Measurements from ENCODE around the gene INIP. TPM values are rescaled to one million over a fixed set of nuclear protein-coding genes. Genes with fewer than 3 reads are reported as not detected.
A peak's percentile ranks its signal among the peaks of the same experiment; 100 is the strongest.

INIP gene
- total RNA-seq, 1 donor from 2014 or later = 26.6 TPM

GRCh38 chr9:112670991-112671625 lies 46.8 kb downstream of the INIP start:
- H3K4me3 Mint-ChIP-seq (ENCODE audit: unreplicated experiment) = no peak overlapping the region
- no peaks in the 10 kb centered on the region for H3K27me3 Mint-ChIP-seq (ENCODE audit: unreplicated experiment)
- no peaks in the 10 kb centered on the region for H3K9me3 Mint-ChIP-seq (ENCODE audit: unreplicated experiment)
- TF ChIP-seq, protein P1, sequence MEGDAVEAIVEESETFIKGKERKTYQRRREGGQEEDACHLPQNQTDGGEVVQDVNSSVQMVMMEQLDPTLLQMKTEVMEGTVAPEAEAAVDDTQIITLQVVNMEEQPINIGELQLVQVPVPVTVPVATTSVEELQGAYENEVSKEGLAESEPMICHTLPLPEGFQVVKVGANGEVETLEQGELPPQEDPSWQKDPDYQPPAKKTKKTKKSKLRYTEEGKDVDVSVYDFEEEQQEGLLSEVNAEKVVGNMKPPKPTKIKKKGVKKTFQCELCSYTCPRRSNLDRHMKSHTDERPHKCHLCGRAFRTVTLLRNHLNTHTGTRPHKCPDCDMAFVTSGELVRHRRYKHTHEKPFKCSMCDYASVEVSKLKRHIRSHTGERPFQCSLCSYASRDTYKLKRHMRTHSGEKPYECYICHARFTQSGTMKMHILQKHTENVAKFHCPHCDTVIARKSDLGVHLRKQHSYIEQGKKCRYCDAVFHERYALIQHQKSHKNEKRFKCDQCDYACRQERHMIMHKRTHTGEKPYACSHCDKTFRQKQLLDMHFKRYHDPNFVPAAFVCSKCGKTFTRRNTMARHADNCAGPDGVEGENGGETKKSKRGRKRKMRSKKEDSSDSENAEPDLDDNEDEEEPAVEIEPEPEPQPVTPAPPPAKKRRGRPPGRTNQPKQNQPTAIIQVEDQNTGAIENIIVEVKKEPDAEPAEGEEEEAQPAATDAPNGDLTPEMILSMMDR (IDR thresholded peaks at IDR 0.05) = no peak
- H3K36me3 Mint-ChIP-seq (ENCODE audit: unreplicated experiment) = no peaks in the 10 kb centered on the region
- peaks cover 4% of the 10 kb centered on the region for H3K4me1 Mint-ChIP-seq (ENCODE audit: unreplicated experiment)
- DNase-seq (ENCODE audit: extremely low spot score, unreplicated experiment) = no peak
- H3K27ac Mint-ChIP-seq (ENCODE audit: unreplicated experiment) = no peak overlapping the region

DNA sequence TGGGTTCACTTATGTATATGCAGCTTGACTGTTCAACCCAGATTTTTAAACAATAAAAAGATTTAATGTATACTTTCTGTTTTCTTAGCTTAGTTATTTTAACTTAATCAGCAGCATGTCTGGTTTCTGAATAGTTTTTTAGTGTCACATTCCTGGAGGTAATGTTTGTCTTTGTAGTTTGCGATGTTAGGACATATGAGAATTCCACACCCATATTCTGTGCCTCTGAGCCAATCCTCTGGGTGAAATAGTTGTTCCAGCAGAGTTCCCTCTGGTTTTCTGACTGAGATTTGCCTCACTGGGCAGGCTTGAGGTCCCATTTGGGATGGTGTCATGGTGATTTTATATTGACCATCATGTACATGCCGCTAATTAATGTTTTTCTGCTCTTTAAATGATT lies 48.6 kb downstream of the INIP start:
- Mint-ChIP-seq H3K9me3 (ENCODE audit: unreplicated experiment) (no peaks in the 10 kb centered on the region), H3K27ac (ENCODE audit: unreplicated experiment) (no peak overlapping the region), H3K36me3 (ENCODE audit: unreplicated experiment) (no peaks in the 10 kb centered on the region), H3K4me1 (ENCODE audit: unreplicated experiment) (peaks cover 14% of the 10 kb centered on the region), H3K27me3 (ENCODE audit: unreplicated experiment) (no peaks in the 10 kb centered on the region), H3K4me3 (ENCODE audit: unreplicated experiment) (no peak overlapping the region)
- TF ChIP-seq, protein P1 (IDR thresholded peaks at IDR 0.05) = no peak
- no peak for DNase-seq (ENCODE audit: extremely low spot score, unreplicated experiment)

- Mint-ChIP-seq H3K36me3 (ENCODE audit: unreplicated experiment) (no peaks in the 10 kb centered on the region), H3K27me3 (ENCODE audit: unreplicated experiment) (no peaks in the 10 kb centered on the region), H3K9me3 (ENCODE audit: unreplicated experiment) (no peaks in the 10 kb centered on the region), H3K27ac (ENCODE audit: unreplicated experiment) (no peak overlapping the region), H3K4me1 (ENCODE audit: unreplicated experiment) (peaks cover 22% of the 10 kb centered on the region), H3K4me3 (ENCODE audit: unreplicated experiment) (no peak overlapping the region)
- no peak for DNase-seq (ENCODE audit: extremely low spot score, unreplicated experiment)
- TF ChIP-seq, protein P1 (IDR thresholded peaks at IDR 0.05) = peak; percentile 24
These were observed 52.6 kb downstream of the INIP start for GRCh38 chr9:112665347-112665746.

- no peak for DNase-seq (ENCODE audit: extremely low spot score, unreplicated experiment)
- no peaks in the 10 kb centered on the region for H3K36me3 Mint-ChIP-seq (ENCODE audit: unreplicated experiment)
- peaks cover 21% of the 10 kb centered on the region for H3K4me1 Mint-ChIP-seq (ENCODE audit: unreplicated experiment)
- no peaks in the 10 kb centered on the region for H3K27me3 Mint-ChIP-seq (ENCODE audit: unreplicated experiment)
- TF ChIP-seq, protein P1 (IDR thresholded peaks at IDR 0.05) = no peak
- H3K4me3 Mint-ChIP-seq (ENCODE audit: unreplicated experiment) = no peak overlapping the region
- no peak overlapping the region for H3K27ac Mint-ChIP-seq (ENCODE audit: unreplicated experiment)
- no peaks in the 10 kb centered on the region for H3K9me3 Mint-ChIP-seq (ENCODE audit: unreplicated experiment)
These were observed 53.4 kb downstream of the INIP start for GRCh38 chr9:112664531-112664930.

DNA sequence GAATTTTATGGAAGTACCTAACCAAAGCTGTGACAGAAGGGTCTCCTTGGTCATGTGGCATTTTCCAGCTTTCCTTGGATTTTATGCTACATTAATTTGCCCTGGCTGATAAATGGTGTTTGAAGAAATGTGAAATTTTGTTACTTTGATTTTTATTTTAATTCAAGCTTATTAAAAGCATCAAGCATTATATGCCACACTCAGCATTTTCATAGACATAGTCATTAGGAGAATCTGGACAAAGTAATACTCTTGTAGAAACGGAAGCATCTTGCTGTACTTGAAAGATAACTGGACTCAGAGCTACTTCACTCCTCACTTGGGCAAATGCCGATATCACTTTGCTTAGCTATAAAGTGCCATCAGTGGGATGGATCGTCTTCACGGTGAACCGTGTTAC lies 54.2 kb downstream of the INIP start:
- no peaks in the 10 kb centered on the region for H3K9me3 Mint-ChIP-seq (ENCODE audit: unreplicated experiment)
- TF ChIP-seq, protein P1 (IDR thresholded peaks at IDR 0.05) = no peak
- no peaks in the 10 kb centered on the region for H3K27me3 Mint-ChIP-seq (ENCODE audit: unreplicated experiment)
- no peaks in the 10 kb centered on the region for H3K36me3 Mint-ChIP-seq (ENCODE audit: unreplicated experiment)
- no peak for DNase-seq (ENCODE audit: extremely low spot score, unreplicated experiment)
- H3K4me1 Mint-ChIP-seq (ENCODE audit: unreplicated experiment) = peaks cover 17% of the 10 kb centered on the region
- H3K4me3 Mint-ChIP-seq (ENCODE audit: unreplicated experiment) = no peak overlapping the region
- H3K27ac Mint-ChIP-seq (ENCODE audit: unreplicated experiment) = no peak overlapping the region
